DMS53 treated with DMSO at 0.1 percent for 48 hours (cell line): ENCODE data around the gene NFIA.

Source experiments
- DNase-seq: peaks from one replicate; lab custom pipeline; 2025; ENCODE audit not compliant: unreplicated experiment; lab: John Stamatoyannopoulos, UW

Gene NFIA

GRCh38 chr1:61151565-61151964 lies 69.2 kb downstream of the NFIA start:
- no peak for DNase-seq

- no peak for DNase-seq
Observed at GRCh38 chr1:61152066-61152465, 69.7 kb downstream of the NFIA start.

GRCh38 chr1:61152469-61153105 lies 70.2 kb downstream of the NFIA start:
- DNase-seq, result no peak

GRCh38 chr1:61156576-61157467 lies 74.5 kb downstream of the NFIA start:
- no peak for DNase-seq

- DNase-seq, result no peak
Observed at GRCh38 chr1:61157468-61157987, 75.2 kb downstream of the NFIA start.

GRCh38 chr1:61158591-61158990 lies 76.2 kb downstream of the NFIA start:
- DNase-seq, result no peak

GRCh38 chr1:61160526-61160925 lies 78.2 kb downstream of the NFIA start:
- no peak for DNase-seq

GRCh38 chr1:61162520-61163258 lies 80.3 kb downstream of the NFIA start:
- no peak for DNase-seq

- DNase-seq, result no peak
Observed at GRCh38 chr1:61163355-61163754, 81.0 kb downstream of the NFIA start.

- no peak for DNase-seq
Observed at GRCh38 chr1:61165402-61165801, 83.0 kb downstream of the NFIA start.

- no peak for DNase-seq
Observed at GRCh38 chr1:61167309-61167708, 84.9 kb downstream of the NFIA start.

GRCh38 chr1:61169045-61169444 lies 86.7 kb downstream of the NFIA start:
- DNase-seq, result no peak

- no peak for DNase-seq
Observed at GRCh38 chr1:61169634-61170033, 87.3 kb downstream of the NFIA start.

- no peak for DNase-seq
Observed at GRCh38 chr1:61170328-61171238, 88.2 kb downstream of the NFIA start.

- no peak for DNase-seq
Observed at GRCh38 chr1:61171346-61171745, 89.0 kb downstream of the NFIA start.

- no peak for DNase-seq
Observed at GRCh38 chr1:61171974-61172373, 89.6 kb downstream of the NFIA start.

- DNase-seq, result no peak
Observed at GRCh38 chr1:61173118-61173517, 90.8 kb downstream of the NFIA start.

- no peak for DNase-seq
Observed at GRCh38 chr1:61174060-61174795, 91.9 kb downstream of the NFIA start.

- no peak for DNase-seq
Observed at GRCh38 chr1:61175976-61176375, 93.6 kb downstream of the NFIA start.
